HL-60/S4 treated with phorbol 12-myristate 13-acetate at 8.2 ng/mL for 4 days and 3 days (cell line): Measurements from ENCODE around the gene METTL21A.
"Not testable (repeated sequence)": the region's sequence is repeated elsewhere in the genome, so short reads cannot be mapped to it uniquely, and the experiment has no call there.

Source experiments
- in situ Hi-C: fragments of 300-500 bp; cut with MboI; formaldehyde crosslinking; loops from 2 replicates; pipeline ENCODE4 v1.15.0; 2022; ENCODE audit warnings: low sequenced_read_pairs

METTL21A gene

DNA sequence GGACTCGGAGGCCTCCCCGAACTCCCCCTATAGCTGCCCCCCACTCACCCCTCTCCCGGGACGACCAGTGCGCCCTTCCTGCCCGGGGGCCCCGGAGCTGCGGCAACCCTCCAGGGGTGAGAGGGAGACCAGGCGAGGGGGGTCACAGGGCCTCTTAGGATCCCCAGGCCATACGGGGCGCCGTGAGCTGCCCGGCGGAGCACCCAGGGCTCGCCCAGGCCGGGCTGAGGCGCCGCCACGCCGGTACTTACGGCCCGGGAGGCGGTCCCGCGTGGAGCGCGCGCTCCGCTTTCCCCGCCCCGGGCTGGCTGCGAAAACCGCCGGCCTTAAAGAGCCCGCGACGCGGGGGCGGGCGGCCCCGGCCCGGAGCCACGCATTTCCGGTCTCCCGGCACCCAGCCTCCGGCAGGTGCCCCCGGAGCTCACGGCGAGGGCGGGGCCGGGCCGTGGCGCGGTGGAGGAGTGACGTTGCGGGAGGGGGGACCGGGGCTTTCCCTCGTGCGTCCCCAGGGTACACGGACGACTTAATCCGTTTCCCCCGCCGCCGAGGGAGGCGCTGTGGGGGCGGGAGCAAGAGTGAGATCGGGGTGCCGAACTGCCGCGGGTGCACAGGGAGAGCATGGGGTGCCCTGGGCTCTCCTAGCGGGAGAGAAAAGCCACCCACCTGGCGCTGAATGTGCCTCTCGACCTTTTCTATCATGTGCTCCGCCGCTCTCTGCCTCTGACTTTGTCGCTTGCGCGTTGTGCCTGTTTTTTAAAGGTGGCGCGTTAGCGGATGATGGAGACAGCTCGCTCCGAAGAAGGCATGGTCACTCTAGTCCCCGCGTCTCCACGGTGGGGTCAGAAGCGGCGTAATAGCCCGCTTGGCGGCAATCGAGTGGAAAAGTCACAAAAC is at the start of gene METTL21A:
Gene METTL21A (minus strand): TSS at position 381 of the 894 bp plus-strand sequence. CDS start 1,019 bp downstream, outside the sequence.
- in situ Hi-C loops, result no loop called here

DNA sequence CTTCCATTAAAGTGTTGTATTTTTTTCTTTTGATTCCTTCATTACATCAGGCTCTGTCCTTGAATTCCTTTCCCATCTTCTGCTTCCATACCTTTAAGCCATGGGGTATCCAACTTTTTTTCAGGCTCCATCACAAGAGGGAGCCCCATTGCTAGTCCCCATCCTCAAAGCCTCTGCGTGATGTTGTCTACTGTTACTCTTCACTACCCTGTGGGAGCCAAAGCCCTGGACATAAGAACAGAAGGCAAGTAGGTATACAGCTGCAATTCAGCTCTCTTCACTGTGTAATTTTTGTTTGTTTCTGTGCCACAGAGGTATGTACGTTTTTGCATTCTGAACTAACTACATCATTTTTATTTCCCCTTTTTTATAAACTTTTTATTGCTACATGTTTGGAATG is 49.6 kb upstream of the METTL21A start:
- in situ Hi-C loops, result no loop called here

DNA sequence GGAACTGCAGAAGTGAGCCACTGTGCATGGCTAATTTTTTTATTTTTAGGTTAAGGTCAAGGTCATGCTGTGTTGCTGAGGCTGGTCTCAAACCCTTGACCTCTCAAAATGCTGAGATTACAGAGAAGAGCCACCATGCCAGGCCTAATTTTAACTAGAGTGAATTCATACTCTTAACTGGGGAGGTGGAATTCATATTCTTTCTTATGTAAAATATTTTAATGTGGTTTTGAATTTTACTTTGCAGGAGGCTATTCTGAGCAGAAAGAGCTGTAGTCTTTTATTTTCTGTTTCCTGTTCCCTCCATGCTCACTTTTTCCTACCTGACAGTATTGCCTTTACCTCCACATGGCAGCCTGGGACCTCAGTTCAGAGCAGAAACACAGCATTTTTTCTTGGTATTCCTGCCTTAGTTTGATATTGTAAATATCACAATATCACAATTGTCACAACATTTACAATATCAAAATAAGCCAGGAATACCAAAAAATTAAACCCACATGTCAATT is 49.1 kb upstream of the METTL21A start:
- in situ Hi-C loops, result no loop called here

DNA sequence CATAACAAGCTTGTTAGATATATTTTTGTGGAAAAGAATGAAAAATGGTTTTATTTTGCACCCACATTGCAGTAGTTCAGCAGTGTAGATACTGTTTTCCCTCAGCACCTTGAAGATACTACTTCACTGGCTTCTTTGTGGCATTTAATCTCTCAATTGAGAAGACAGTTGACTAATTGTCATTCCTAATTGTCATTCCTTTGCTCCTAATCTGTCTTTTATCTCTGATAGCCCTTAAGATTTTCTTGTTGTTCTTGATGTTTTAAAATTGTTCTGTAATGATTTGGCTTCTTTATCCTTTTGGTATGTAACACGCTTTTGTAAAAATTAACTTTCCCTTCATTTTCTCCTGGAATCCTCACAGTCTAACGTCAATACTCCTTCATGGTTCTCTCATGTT is 48.2 kb upstream of the METTL21A start:
- in situ Hi-C loops, result no loop called here

DNA sequence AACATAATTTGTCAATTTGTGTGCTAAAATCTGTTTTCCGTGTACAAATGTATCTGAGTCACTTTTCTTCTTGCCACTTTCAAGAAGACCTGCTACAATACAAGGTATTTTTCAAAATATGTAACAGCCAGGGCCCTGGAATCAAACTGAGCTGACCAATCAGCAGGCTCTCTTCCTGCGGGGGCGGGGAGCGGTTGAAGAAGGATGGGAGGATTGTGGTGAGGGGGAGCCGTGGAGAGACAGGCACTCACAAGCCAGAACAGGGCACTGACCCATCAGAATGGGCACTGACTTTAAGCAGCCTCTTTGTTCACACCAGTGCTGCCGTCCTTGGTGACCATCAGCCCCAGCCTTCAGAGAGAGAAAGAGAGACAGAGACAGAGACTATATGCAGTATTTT is 45.7 kb upstream of the METTL21A start:
- in situ Hi-C loops, result no loop called here

DNA sequence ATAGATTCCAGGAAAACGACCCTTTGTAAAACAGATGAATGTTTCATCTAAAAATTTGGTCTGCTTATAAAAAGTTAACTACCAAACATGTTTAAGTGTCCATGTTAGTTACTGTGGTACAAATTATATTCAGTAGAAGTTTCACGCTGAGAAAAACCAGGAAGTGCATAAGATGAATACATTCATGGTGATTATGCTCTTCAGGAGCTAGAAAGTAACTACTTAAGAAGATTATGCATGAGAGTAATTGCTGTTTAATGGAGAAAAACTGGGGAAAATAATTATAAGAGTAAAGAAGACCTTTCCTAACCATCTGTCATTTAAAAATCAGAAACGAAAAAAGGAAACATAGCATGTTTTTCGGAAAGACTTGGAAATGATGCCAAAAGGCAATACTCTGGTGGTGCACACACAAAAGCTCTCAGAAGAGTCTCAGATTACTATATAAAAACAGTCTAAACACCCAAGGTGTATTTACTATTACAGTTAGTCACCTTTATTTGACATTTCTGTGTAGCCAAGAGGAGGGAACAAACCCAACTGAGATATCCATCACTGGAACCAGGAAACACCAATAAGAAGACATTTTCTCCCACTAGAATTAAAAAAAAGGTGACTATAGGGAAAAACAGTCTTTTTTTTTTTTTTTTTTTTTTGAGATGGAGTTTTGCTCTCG is 38.8 kb upstream of the METTL21A start:
- in situ Hi-C loops, result no loop called here

DNA sequence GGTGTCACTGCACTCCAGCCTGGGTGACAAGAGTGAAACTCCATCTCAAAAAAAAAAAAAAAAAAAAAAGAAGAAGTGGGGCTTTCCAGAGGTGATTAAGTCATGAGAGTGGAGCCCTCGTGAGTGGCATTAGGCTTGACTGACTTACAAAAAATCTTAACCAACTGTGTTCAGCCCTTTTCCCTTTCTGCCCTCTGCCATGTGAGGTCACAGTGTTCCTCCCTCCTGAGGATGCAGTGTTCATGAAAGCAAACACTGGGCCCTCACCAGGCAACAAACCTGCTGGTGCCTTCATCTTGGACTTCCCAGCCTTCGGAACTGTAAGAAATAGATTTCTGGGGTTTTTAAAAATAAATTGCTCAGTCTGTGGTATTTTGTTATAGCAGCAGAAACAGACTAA is 37.0 kb upstream of the METTL21A start:
- in situ Hi-C loops, result no loop called here

DNA sequence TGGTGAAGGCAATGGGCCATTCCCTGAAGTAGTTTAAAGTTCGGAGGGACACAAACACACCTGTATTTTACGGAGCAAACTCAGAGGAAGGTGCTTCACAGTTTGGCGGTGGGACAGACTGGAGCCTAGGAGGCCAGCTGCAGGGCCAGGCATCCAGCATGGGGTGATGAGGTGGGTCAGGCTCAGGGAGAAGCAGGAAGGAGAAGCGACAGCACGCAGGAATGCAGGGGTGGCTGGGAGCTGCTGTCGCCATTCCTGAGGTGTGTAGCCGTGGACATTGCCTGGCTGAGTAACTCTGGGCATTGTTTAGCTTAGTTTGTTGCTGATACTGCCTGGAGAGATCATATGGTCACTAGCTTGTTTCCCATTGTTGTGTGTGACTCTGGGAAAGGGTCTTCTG is 35.8 kb upstream of the METTL21A start:
- in situ Hi-C loops, result no loop called here

DNA sequence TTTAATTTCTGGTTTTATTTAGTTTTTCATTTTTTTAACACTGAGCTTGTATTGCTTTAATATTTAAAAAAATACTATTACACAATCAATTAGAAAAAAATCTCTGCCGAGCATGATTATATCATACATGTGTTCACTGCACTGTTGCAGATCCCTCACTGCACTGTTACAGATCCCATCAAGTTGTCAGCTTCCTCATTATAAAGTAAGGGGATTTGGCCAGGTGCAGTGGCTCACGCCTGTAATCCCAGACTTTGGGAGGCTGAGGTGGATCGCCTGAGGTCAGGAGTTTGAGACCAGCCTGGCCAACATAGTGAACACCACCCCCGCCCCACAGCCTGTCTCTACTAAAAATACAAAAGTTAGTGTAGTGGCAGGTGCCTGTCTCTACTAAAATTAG is 33.0 kb upstream of the METTL21A start:
- in situ Hi-C loops, result no loop called here

DNA sequence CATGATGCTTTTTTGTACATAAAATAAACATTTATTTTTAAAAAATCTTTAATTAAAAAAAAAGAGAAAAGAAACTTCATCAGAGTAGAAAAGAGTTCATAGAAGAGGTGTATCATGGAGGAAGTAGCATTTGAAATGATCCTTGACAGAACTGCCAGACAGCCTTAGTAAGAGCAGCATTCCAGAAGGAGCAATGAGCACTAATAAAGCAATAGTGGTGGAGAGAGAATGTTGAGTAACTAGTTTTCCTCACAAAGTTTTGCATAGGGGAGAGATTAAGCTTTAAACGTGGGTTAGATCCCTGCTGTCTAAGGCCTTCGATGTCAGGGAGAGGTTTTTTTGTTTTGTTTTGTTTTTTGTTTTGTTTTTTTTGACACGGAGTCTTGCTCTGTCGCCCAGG is 29.8 kb upstream of the METTL21A start:
- in situ Hi-C loops, result no loop called here

DNA sequence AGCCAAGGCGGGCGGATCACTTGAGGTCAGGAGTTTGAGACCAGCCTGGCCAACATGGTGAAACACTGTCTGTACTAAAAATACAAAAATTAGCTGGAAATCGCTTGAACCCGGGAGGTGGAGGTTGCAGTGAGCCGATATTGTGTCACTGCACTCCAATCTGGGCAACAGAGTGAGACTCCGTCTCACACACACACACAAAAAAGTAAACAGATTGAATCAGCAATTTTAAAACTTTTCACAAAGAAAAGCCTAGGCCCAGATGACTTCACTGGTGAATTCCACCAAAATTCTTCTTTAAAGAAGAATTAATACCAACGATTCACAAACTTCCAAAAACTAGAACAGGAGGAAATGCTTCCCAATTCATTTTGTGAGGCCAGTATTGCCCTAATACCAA is 21.4 kb upstream of the METTL21A start:
- in situ Hi-C loops, result not testable (repeated sequence)

DNA sequence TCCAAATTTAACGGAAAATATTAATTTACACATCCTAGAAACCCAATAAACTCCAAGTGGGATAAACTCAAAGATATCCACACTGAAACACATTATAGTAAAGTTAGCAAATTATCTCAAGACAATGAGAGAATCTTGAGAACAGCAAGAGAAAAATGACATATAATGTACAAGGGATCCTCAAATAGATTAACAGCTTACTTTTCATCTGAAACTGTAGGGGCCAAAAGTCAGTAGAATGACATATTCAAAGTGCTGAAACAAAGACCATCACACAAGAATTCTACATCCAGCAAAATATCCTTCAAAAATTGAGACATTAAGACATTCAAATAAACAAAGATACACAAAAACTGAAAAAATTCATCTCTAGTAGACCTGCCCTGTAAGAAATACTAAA is 18.7 kb upstream of the METTL21A start:
- in situ Hi-C loops, result no loop called here

DNA sequence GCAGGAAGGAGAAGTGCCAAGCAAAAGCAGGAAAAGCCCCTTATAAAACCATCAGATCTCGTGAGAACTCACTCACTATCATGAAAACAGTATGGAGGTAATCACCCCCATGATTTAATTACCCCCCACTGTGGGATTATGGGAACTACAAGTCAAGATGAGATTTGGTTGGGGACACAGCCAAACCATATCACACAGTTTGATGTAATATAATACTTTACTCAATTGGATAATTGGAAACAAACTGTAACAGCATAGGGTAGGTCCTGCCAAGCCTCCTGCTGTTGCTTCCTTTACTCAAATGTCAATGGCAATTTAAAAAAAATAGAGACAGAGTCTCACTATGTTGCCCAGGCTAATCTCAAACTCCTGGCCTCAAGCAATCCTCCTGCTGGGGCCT is 15.5 kb upstream of the METTL21A start:
- in situ Hi-C loops, result no loop called here

DNA sequence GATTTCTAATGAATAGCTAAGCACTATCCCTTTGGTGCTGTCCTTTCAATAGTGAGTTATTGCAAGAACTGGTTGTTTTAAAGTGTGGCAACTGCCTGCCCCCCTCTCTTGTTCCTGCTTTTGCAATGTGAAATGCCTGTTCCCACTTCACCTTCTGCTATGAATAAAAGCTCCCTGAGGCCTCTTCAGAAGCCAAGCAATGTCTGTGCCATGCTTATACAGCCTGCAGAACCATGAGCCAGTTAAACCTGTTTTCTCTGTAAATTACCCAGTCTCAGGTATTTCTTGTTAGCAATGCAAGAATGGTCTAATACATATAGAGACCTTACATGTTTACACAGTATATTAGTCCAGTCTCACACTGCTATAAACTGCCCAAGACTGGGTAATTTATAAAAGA is 15.0 kb upstream of the METTL21A start:
- in situ Hi-C loops, result no loop called here

DNA sequence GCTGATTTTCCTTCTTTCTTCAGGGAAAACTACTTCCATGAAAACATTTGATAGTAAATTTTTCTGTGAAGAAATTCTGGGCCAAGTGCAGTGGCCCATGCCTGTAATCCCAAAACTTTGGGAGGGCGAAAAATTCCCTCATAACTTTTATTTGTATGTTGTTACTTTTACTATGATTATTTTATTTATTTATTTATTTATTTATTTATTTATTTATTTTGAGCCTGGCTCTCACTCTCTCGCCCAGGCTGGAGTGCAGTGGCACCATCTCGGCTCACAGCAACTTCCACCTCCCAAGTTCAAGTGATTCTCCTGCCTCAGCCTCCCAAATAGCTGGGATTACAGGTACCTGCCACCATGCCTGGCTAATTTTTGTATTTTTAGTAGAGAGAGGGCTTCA is 14.1 kb upstream of the METTL21A start:
- in situ Hi-C loops, result not testable (repeated sequence)

DNA sequence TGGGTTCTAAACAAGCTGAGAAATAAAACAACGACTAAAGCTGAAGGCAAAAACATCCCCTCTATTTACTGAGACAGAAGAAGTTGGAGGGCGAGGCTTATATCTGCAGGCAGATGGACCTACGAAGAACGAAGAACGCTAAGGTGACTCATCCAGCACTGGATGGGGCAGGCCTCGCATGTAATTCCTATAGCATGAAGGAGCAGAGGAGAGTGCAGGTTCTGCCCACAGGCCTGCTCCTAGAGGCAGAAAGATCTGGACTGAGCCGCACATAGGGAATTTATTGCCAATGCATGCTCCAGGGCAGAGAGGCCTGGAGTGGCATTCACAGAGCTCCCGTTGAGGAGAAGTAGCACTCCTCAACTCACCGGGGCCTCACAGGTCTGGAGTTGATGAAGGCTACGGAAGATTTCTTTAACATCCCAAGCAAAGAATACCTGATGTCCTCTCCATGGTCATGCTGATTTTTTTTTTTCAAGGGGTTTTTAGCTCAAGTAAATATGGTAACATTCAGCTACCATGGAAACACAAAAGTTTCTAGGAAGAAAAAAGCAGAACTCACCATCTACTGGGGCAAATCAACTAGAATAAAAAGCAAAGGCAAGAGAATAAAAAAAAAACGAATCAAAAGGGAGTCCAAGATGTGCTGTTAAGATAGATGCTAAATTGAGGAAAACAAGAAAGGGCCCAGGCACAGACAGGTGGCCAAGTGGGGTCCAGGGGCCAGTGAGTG is 10.4 kb upstream of the METTL21A start:
- in situ Hi-C loops, result no loop called here

DNA sequence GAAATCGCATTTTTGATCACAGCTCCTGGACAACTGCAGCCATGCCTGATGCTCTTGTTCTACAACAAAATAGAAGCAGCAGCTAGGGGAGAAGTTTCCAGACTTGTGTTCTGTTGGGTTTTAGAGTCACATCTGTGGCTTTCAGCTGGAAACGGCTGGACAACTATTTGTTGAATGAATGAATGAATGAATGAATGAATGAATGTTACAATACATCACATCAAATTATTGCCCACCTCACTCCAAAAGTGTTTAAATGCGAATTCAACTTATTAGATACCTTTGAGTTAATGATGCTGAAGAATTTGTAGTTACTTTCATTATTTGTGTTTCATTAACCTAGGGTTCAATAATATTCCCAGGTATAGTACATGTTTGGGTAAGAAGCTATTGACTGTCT is 8.5 kb upstream of the METTL21A start:
- in situ Hi-C loops, result no loop called here

DNA sequence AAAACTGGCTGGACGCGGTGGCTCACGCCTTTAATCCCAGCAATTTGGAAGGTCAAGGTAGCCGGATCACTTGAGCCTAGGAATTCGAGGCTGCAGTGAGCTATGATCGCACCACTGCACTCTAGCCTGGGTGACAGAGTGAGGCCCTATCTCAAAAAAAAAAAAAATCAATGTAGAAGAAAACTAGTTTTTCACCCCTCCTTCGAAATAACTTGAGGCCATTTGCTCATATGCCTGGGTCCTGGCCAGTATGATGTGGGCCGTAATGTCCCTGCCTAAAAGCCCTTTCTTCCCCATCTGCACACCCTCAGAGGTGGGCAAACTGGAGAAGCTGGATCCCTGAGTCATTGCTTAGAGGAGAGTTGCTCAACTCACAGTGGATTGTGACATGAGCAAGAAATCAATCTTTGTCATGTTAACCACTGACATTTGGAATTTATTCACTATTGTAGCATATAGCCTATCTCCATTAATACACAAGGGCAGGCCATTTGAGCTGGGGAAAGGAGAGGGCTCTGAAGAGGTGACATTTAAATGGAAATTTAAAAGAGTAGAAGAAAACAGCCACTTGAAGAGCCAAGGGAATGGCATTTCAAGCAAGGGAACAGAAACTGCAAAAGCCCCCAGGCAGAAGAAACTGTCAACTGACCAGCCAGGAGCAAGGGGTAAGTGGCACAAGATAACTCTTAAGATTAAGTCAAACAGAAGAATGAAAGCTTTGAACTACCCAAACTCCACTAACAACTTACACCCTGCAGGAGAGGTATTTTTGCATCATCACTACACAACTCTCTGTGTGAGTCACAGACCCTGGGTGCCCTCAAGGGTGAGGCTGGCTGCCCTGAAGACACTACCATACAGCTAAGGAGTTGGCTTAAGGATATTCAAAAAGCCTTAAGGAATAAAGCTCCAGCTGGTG is 7.6 kb upstream of the METTL21A start:
- in situ Hi-C loops, result no loop called here

DNA sequence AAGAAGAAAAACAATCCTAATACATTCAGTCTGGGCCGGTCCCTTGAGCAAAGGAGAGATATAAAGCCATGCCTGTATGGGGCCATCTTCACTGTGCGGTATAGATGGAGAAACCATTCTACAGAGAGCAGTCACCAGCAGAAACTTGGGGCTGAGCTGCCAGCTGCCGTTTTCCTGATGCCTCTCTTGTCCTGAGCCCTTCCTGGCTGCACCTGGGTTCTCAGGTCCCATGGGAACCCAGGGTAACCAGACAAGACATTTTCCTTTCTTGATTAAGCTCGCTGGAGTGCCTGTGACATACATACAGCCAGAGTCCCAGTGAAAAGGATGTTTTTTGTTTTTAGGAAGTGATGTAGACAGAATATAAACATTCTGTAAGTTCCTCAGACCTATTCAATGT is 5.3 kb upstream of the METTL21A start:
- in situ Hi-C loops, result no loop called here

DNA sequence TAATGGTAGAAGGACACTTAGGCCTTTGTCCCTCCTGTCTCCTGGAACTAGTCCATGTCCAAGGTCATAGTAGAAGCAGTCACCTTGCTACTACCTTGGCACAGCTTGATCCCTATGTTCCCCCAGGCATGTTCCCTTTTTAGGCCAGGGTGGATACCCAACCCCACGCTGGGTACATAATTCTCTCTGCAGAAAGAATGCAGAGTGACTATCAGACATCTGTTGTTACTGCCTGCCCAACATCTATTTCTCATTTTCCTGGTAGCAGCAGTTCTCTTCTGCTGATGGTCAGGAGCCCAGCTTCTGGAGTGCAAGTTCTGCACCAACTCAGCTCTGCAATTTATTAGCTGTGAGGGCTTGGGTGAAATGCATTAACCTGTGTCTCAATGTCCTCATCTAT is 4.4 kb upstream of the METTL21A start:
- in situ Hi-C loops, result no loop called here
